GM12892 (cell line): Measurements from ENCODE around the gene RAB25.

Source experiments
- DNase-seq: peaks from one replicate; pipeline ENCODE4 v3.0.0; 2011; ENCODE audit not compliant: insufficient read length
- FAIRE-seq: peaks from 2 replicates; lab custom pipeline; 2011; peaks lifted over from hg19 to GRCh38; lab: Jason Lieb, UNC
- POLR2A ChIP-seq: IDR thresholded peaks from 2 replicates; pipeline ENCODE4 v1.6.1; 2011; ENCODE audit warnings: low read depth, low read length, control low read depth
- POLR2AphosphoS5 ChIP-seq: IDR thresholded peaks from 2 replicates; pipeline ENCODE4 v1.6.1; 2011; ENCODE audit warnings: low read depth, low read length, control low read depth
- TAF1 ChIP-seq: IDR thresholded peaks from 2 replicates; pipeline ENCODE4 v1.6.1; 2011; ENCODE audit warnings: low read depth, mild to moderate bottlenecking, control low read depth, low read length, borderline replicate concordance

Gene RAB25

DNA sequence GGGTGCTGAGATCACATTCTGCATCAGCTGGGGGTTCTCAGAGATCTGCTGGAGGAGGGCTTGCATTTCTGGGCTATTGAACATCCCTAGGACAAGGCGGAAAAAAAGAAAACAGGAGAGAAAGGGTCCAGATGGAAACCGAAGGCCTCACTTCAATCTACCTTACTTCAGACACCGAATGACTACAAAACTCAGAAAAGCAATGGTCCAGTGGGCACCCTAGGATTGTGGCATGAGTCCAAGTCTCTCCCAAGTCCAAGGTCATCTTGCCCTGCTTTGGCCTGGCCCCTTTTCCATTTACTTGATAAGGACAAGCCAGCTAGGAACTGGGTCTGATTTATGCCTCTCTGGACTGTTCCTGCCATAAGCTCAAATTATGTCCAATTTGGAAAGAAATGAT, 18.1 kb upstream of the RAB25 start:
- TF ChIP-seq TAF1 = no peak
- no peak for TF ChIP-seq POLR2AphosphoS5
- no peak for TF ChIP-seq POLR2A
- no peak for DNase-seq
- FAIRE-seq = no peak

DNA sequence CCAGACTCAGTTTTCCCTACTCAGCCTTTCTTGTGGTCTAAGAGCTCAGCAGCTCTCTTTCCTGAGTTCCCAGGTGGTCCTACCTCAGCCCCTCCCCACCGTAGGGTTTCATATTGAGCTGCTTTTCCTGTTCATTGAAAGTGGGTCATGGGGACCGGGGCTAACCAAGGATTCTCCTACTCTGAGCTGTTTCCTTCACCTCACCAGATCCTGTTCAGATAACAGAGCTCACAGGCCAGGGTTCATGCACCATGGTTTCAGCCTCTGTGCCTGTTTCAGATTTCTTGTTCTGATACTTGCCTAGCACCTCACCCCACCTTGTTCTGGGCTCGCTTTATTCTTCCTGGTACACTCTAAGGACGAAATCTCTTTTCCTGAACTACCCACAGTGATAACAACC, 15.9 kb upstream of the RAB25 start:
- TF ChIP-seq POLR2AphosphoS5 = no peak
- TF ChIP-seq POLR2A = no peak
- no peak for TF ChIP-seq TAF1
- no peak for FAIRE-seq
- no peak for DNase-seq

DNA sequence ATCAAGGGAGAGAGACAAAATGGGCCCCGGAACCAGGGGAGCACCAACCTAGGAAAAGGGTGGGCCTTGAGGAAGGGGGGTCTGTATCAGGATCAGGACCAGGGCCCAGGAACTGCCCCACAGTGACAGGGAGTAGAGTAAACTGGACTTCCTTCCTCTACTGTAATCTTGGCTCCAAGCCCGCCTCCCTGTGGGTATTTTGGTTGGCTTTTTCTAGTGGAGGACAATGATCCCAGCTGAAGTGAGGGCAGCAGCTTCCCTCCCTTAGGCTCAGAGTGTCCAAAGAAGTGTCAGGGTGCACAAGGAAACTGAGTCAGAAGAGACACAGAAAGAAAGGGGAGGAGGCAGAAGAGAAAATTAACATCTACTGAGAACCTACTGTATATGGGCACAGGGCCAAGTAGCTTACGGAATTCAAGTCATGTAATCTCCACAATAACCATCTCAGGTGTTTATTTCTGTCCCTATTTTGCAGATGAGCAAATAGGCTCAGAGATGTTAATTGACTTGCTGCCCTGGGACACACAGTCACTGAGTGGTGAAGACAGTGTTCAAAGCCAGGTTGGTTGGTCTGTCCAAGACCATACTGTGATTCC, 12.2 kb upstream of the RAB25 start:
- DNase-seq = no peak
- no peak for FAIRE-seq
- TF ChIP-seq TAF1 (no peak), POLR2A (no peak), POLR2AphosphoS5 (no peak)

DNA sequence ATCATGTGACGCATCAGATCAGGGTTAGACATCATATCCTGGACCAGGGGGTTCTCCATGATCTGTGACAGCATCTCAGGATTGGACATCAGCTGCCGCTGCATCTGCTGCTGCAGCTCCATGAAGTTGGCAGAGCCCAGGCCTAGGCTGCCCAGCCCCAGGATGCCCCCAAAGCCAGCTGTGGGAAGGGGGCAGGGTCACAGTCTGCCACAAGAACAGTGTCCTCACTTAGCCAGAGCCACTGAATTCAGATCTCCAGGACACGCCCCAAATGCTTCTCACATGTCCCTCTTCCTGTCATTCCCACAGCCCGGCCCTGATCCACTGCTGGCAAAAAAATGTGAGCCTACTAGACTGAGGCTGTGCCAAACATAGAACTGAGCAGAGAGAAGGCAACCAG, 10.6 kb upstream of the RAB25 start:
- TF ChIP-seq POLR2A (no peak), TAF1 (no peak), POLR2AphosphoS5 (no peak)
- DNase-seq = no peak
- no peak for FAIRE-seq

DNA sequence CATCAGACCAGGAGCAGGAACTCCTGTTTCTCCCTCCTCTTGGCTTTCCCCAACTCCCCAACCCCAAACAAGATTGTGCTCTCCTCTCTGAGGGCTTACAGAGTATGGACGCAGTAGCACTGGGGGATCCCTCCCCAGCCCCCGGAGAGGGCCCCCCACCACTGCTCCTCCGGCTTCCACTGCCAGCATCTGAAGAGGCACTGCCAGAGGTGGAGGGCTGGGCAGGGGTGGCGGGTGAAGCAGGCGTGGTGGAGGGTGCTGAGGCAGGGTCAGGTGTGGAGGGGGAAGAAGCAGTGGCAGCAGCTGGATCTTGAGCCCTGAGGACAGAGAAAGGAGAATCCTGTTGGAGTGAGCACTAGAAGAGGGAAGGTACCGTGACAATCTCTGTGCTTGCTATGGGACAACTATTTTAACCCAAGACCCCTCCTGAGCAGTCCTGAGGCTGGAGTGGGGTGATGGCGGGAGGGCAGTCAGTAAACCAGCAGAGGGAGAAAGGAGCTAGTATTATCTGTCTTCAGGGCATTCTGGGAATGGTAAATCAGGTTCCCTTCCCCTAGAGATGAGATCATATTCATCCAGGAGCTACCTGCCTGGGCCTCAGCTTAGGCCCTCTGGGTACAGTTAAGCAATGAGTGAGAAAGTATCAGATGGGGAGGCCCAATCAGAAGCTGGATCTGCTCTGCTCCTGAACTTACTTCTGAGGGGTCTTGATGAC, 9.8 kb upstream of the RAB25 start:
- no peak for TF ChIP-seq POLR2A
- TF ChIP-seq TAF1 = no peak
- no peak for TF ChIP-seq POLR2AphosphoS5
- FAIRE-seq (no peak), DNase-seq (no peak)

DNA sequence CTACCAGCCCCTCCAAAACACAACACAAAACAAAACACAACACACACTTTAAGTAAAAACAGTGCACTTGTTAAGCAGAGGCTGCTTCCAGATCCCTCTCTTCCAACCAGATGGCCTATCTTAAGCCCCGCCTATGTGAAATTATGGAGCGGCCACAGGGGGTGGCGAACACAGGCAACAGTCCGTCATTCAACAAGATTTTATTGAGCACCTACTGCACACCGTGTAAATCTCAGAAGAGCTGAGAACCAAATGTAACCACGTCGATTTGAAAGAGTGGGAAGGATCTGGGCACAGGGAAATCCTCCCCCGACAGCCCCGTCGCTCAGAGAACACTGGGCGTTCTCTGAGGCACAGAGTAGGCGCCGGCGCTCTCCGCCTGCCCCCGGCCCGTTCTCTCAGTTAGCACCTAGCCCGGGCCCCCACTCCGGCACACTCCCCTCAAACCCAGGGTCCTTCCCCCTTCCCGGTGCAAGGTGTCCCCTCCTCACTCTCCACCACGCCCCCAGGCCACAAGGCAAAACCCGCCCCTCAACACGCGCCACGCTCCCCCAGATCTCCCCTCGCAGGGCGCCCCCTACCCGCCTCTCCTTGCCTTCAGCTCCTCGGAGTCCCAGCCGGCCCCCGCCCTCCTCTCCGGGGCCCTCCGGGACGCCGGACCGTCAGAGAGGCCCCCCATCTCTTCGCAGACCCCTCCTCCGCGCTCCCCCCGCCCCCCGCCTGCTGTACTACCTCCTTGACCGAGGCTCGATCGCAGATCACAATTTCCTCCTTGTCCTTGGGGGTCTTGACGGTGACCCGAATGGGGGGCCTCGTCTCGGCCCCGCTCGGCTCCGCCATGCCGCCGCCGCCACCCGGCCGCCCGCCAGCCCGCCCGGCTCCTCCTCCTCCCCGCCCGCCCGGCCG, 7.8 kb upstream of the RAB25 start:
- DNase-seq (peak; percentile 71), FAIRE-seq (no peak)
- TF ChIP-seq POLR2AphosphoS5 (no peak), POLR2A (peak; percentile 8; the same call in 1 of the 2 replicates), TAF1 (no peak)

DNA sequence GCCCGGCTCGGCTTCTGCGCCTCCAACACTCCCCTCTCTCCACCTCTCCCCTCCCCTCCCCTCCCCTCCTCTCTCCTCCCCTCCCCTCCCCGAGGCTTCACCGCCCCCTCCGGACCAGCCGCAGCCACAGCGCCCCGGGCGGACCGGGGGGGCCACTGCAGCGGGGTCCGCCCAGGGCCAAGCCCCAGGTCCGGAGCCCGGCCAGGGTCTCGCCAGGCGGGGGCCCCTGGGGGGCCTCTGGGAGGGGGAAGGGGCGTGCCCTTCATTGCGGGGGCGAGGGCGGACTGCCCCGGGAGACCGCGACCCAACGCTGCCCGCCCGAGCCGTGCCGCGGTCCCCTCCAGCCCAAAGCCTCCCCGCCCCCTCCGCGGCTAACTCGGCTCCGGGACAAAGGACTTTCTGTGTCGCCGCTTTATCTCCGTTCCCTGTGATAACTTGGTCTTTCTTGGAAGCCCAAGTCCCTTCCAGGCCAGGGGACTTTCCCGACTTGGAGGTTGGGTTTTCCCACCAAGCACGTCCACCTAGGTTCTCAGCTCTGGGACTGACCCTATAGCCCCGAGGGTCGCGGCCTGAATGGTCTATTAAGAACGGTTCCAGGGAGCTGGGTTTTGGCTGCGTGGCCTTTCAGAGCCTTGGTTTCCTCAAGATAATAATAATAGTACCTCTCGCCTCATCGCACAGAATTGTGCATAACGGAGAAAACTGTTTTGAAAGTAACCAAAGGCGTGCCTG, 7.0 kb upstream of the RAB25 start, which contains the start of gene UBQLN4:
TSS of gene UBQLN4 (minus strand) at position 31 of the 732 bp plus-strand sequence. CDS start 97 bp downstream, outside the sequence.
- peak; percentile 27 for FAIRE-seq
- TF ChIP-seq POLR2A (no peak), POLR2AphosphoS5 (peak; percentile 36; the same call in 1 of the 2 replicates), TAF1 (0 out of 2 replicates have a peak, but pooled peaks have one; percentile 8)
- peak; percentile 89 for DNase-seq

DNA sequence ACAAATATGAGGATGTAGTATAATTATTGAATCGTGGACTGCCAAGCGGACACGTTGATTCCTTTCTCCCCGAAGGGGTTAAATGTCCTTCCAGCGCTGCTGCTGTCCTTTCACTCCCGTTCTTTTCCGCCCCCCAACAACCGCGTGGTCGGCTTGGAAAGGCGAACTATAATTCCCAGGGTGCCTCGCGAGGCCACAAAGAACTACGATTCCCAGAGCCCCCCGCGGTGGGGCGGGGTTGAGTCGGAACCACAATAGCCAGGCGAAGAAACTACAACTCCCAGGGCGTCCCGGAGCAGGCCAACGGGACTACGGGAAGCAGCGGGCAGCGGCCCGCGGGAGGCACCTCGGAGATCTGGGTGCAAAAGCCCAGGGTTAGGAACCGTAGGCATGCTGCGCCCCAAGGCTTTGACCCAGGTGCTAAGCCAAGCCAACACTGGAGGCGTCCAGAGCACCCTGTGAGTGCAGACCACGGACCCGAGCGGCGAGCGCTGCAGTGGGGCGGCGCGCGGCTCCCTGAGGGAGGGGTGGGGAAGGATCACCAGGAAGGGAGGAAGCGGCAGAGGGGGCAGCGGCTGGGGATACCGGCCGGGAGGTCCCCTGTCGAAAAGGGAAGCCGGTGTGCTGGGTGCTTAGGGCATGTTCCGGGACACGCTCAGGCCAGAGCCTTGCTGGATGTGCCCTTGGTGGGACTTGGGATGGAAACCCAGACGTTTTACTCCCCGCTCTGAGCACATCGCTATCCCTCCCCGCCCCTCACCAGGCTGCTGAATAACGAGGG, 6.3 kb upstream of the RAB25 start, which contains the start of gene LAMTOR2:
TSS of gene LAMTOR2 (plus strand) at position 283 of the 781 bp plus-strand sequence. CDS start at position 391, 108 bp downstream.
- FAIRE-seq = peak; percentile 96
- peak; percentile 94 for DNase-seq
- TF ChIP-seq TAF1 = no peak
- TF ChIP-seq POLR2A = peak; percentile 50; the same call in 1 of the 2 replicates
- peak; percentile 67; the same call in 1 of the 2 replicates for TF ChIP-seq POLR2AphosphoS5

DNA sequence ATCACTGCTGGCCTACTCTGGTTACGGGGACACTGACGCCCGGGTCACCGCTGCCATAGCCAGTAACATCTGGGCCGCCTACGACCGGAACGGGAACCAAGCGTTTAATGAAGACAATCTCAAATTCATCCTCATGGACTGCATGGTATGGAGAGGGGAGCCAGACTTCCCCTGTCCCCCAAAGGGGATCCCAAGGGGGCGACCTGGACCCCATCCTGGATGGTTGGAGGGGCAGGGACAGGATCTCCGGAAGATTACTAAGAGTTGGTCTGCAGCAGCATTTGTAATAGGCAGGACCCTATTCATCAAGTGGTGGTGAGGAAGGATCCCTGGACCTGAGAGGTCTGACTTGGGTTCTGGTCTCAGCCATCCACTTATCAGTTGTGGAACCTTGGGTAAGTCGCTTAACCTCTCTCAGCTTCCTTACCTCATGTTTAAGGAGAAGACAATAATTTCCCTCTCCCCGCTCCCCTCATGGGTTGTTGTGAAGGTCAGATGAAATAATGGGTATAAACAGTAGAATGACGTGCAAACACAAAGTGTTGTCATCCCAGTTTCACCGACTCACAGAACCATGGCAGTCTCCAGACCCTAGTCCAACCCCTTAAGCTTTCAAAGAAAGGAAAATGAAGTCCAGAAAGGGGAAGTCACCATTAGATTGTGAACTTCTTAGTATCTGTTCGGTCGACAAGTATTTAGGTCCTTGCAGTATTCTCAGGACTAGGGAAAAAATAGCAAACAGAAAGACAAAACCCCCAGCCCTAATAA, 5.5 kb upstream of the RAB25 start:
- no peak for FAIRE-seq
- DNase-seq = no peak
- TF ChIP-seq POLR2A (no peak), POLR2AphosphoS5 (no peak), TAF1 (no peak)
